Activated naive CD4-positive, alpha-beta T cell treated with anti-CD3 and anti-CD28 coated beads, Interleukin-2, amount 10 ng/mL, durations not matched to agents 7 days and 5 days (primary cell): ENCODE measurements around the gene TBC1D9B.

Experiments
- CTCF ChIA-PET: fragments of 350-600 bp; sonication (Branson Sonifier 250); formaldehyde crosslinking; loops from one replicate; lab custom pipeline; 2021; ENCODE audit warnings: antibody characterized with exemption; lab: Charles Lee
- DNase-seq: peaks from one replicate; pipeline ENCODE4 v3.0.0-alpha.2; 2020
- H3K27ac Mint-ChIP-seq: one replicate; pipeline ENCODE4 v1.8.0; 2021; ENCODE audit warnings: mild to moderate bottlenecking, moderate library complexity, mixed read lengths
- H3K27me3 Mint-ChIP-seq: one replicate; pipeline ENCODE4 v1.8.0; 2021; ENCODE audit warnings: mild to moderate bottlenecking, mixed read lengths
- H3K36me3 Mint-ChIP-seq: one replicate; pipeline ENCODE4 v1.8.0; 2021; ENCODE audit warnings: mixed read lengths
- H3K4me1 Mint-ChIP-seq: one replicate; pipeline ENCODE4 v1.8.0; 2021; ENCODE audit warnings: mixed read lengths
- H3K4me3 Mint-ChIP-seq: one replicate; pipeline ENCODE4 v1.8.0; 2021; ENCODE audit warnings: mild to moderate bottlenecking, moderate library complexity, mixed read lengths
- H3K9me3 Mint-ChIP-seq: one replicate; pipeline ENCODE4 v1.8.0; 2021; ENCODE audit warnings: mixed read lengths

Gene TBC1D9B

DNA sequence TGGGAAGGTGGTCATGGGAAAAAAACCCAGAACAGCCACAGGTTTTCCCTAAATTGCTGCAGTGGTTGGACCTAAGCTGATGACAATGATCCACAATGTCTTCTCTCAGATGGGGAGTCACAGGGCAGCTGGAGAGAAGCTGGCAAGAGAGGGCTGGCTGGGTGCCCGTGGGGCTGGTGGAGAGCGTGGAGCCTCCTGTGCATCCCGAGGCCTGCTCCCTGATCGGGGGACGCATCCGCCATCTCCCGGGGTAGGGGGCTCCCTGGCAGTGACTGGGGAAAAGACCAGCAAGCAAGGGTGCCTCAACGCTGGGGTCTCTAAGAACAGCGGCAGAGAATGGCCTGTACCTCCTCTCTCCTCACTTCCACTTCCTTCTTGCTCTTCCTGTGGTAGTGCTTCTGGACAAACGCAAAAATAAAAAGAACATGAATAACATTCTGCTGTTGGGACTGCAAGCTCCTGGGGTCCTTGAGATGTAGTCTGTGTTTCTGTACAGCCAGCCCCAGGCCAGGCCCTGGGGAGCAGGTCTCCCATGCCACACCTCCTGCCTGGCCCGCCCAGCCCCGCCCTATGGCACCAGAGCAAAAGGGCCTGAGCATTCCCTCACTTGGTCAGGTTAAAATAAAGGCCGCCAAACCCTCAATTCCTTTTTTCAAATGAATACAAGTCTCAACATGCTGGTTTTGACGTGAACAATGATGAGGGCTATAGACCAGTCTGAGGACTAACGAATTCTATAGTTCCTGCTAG lies 42.0 kb downstream of the TBC1D9B start:
- H3K27ac Mint-ChIP-seq = no peak overlapping the region
- peak; percentile 11 for DNase-seq
- H3K4me3 Mint-ChIP-seq = no peak overlapping the region
- no peaks in the 10 kb centered on the region for H3K4me1 Mint-ChIP-seq
- no peaks in the 10 kb centered on the region for H3K9me3 Mint-ChIP-seq
- H3K36me3 Mint-ChIP-seq = peaks cover 18% of the 10 kb centered on the region
- H3K27me3 Mint-ChIP-seq = no peaks in the 10 kb centered on the region
- CTCF ChIA-PET = interaction anchor here (1.1 to 1.6 kb wide), 2 partner anchors 9 to 103 kb away, joined by 3 to 5 read pairs; no protein-coding TSS in a partner anchor

DNA sequence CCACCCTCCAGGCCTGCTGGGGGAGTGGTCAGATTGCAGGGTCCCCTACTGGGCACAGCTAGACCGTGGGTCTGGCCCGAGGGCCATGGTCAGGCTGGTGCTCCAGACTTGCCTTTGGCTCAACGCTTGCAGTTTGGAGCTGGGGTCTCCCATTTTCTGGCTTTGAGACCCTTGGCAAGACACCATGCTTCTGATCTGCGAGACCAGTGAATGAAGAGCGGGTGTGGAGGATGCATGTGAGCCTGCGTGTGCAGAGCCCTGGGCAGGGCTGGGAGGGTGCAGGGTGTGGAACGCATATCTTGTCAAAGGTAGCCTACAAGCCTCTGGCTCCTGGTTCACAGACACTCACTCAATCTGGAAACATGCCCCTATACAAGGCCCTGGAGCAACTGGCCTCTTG lies 43.0 kb downstream of the TBC1D9B start:
- DNase-seq = peak; percentile 14
- H3K4me3 Mint-ChIP-seq = no peak overlapping the region
- no peaks in the 10 kb centered on the region for H3K27me3 Mint-ChIP-seq
- CTCF ChIA-PET = no interaction called here
- no peaks in the 10 kb centered on the region for H3K9me3 Mint-ChIP-seq
- no peak overlapping the region for H3K27ac Mint-ChIP-seq
- peaks cover 17% of the 10 kb centered on the region for H3K36me3 Mint-ChIP-seq
- H3K4me1 Mint-ChIP-seq = no peaks in the 10 kb centered on the region

GRCh38 chr5:179863449-179864085 lies 44.1 kb downstream of the TBC1D9B start:
- CTCF ChIA-PET = no interaction called here
- peak; percentile 2 for DNase-seq
- H3K27ac Mint-ChIP-seq = no peak overlapping the region
- H3K36me3 Mint-ChIP-seq = peaks cover 15% of the 10 kb centered on the region
- no peak overlapping the region for H3K4me3 Mint-ChIP-seq
- H3K9me3 Mint-ChIP-seq = no peaks in the 10 kb centered on the region
- H3K4me1 Mint-ChIP-seq = peaks cover 3% of the 10 kb centered on the region
- H3K27me3 Mint-ChIP-seq = no peaks in the 10 kb centered on the region

GRCh38 chr5:179862891-179863290 lies 44.8 kb downstream of the TBC1D9B start:
- CTCF ChIA-PET = no interaction called here

GRCh38 chr5:179862296-179862695 lies 45.4 kb downstream of the TBC1D9B start:
- CTCF ChIA-PET = no interaction called here
- Mint-ChIP-seq H3K36me3 (peaks cover 15% of the 10 kb centered on the region), H3K4me1 (peaks cover 10% of the 10 kb centered on the region), H3K27ac (no peak overlapping the region), H3K9me3 (no peaks in the 10 kb centered on the region), H3K27me3 (no peaks in the 10 kb centered on the region), H3K4me3 (no peak overlapping the region)
- peak; percentile 8 for DNase-seq

More at GRCh38 chr5:179862891-179863290, 44.8 kb downstream of the TBC1D9B start:
- Mint-ChIP-seq H3K4me3 (no peak overlapping the region), H3K27me3 (no peaks in the 10 kb centered on the region), H3K27ac (peak overlapping the region; percentile 19), H3K9me3 (no peaks in the 10 kb centered on the region), H3K36me3 (peaks cover 15% of the 10 kb centered on the region), H3K4me1 (peaks cover 6% of the 10 kb centered on the region)
- DNase-seq = no peak

DNA sequence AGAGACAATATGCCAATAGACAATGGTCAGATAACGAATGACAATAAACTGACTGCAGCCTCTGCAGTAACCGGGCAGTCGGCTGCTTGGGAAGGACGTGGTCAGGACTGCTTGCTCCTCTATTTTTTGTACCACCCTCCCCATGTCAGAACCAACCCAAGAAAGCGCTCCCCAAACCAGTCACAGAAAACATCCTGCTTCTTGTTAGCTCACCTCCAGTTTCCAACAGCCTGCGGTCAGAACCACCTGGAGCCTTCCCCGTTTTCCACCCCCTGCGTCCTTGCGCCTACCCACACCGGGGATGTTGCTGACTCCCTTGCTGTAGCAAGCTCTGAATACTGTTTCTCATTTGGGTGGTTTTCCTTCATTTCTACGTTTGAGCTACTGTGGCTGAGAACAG lies 47.4 kb downstream of the TBC1D9B start:
- H3K27me3 Mint-ChIP-seq = no peaks in the 10 kb centered on the region
- CTCF ChIA-PET = no interaction called here
- peaks cover 15% of the 10 kb centered on the region for H3K36me3 Mint-ChIP-seq
- peaks cover 11% of the 10 kb centered on the region for H3K4me1 Mint-ChIP-seq
- no peak overlapping the region for H3K27ac Mint-ChIP-seq
- H3K9me3 Mint-ChIP-seq = no peaks in the 10 kb centered on the region
- H3K4me3 Mint-ChIP-seq = peak overlapping the region; percentile 89
- DNase-seq = peak; percentile 3

DNA sequence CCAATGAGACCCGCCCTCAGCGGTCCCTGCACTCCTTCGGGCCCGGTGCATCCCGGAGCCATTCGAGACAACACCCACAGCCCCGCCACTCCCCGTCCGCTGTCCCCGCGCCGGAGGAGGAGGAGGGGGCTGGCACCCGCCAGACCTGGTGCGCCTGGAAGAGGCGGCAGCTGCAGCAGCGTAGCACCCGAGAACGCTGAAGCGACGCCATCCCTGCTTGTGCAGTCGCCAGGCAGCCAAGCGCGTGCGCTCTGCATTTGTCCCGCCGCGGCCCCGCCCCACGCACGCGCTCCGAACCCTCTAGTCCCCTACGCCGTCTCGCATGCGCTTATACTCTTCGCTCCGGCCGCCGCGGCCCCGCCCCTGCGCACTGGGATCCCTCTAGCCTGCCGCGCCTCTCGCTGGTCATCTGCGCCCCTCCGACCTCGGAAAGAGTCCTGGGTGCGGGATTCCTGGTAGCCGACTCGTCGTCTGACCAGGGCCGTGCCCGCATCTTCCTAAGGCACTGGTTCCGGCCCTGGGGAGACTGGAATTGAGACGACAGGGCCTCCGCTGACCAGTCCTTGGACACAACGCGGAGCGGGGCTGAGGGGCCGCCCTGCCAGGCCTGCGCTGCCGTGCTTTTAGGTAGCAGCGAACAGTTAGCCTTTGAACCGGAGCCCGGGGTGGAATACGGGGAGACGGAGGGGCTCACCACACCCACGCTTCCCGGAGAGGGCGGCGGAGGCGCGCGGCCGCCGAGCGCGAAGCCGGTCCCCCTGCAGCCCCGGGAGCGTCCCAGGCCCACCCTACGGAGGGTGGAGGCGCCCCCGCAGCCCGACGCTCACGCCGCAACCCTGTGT lies 48.9 kb downstream of the TBC1D9B start, which contains the start of gene MRNIP:
TSS of gene MRNIP (minus strand) at position 232 of the 842 bp plus-strand sequence. CDS start at position 211, 21 bp downstream.
- peak; percentile 93 for DNase-seq
- Mint-ChIP-seq H3K27me3 (no peaks in the 10 kb centered on the region), H3K4me1 (peaks cover 11% of the 10 kb centered on the region), H3K36me3 (peaks cover 9% of the 10 kb centered on the region), H3K4me3 (peak within 1 kb of the TSS; percentile 89), H3K9me3 (no peaks in the 10 kb centered on the region), H3K27ac (peak within 1 kb of the TSS; percentile 82)
- CTCF ChIA-PET = interaction anchor here (0.6 to 1.0 kb wide), 2 partner anchors 96 to 268 kb away, joined by 3 read pairs; no protein-coding TSS in a partner anchor

GRCh38 chr5:179858241-179858585 lies 49.5 kb downstream of the TBC1D9B start:
- H3K9me3 Mint-ChIP-seq = no peaks in the 10 kb centered on the region
- CTCF ChIA-PET = interaction anchor here (1.0 kb wide), 1 partner anchor 96 kb away, joined by 3 read pairs; no protein-coding TSS in a partner anchor
- H3K27me3 Mint-ChIP-seq = no peaks in the 10 kb centered on the region
- peak; percentile 65 for DNase-seq
- peaks cover 11% of the 10 kb centered on the region for H3K4me1 Mint-ChIP-seq
- H3K27ac Mint-ChIP-seq = peak overlapping the region; percentile 82
- peaks cover 7% of the 10 kb centered on the region for H3K36me3 Mint-ChIP-seq
- H3K4me3 Mint-ChIP-seq = peak overlapping the region; percentile 89

DNA sequence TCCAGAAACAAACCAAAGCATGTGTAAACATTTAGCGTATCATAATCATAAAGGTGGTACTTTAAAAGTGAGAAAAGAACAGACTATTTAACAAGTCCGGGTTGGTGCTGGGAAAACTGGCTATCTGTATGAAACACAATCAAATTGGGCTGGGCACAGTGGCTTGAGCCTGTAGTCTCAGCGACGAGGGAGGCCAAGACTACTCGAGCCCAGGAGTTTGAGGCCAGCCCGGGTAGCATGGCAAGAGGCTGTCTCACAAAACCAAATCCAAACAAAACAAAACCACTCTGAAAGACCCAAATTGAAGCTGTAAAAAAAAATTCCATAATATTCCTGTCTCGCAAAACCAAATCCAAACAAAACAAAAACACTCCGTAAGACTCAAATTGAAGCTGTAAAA lies 53.3 kb downstream of the TBC1D9B start:
- no peak overlapping the region for H3K4me3 Mint-ChIP-seq
- CTCF ChIA-PET = no interaction called here

GRCh38 chr5:179852993-179853547 lies 54.6 kb downstream of the TBC1D9B start:
- Mint-ChIP-seq H3K4me3 (no peak overlapping the region), H3K4me1 (peaks cover 7% of the 10 kb centered on the region), H3K27me3 (no peaks in the 10 kb centered on the region), H3K27ac (no peak overlapping the region), H3K9me3 (no peaks in the 10 kb centered on the region), H3K36me3 (peaks cover 4% of the 10 kb centered on the region)
- CTCF ChIA-PET = no interaction called here
- DNase-seq = no peak

More for the DNA sequence above, 53.3 kb downstream of the TBC1D9B start:
- Mint-ChIP-seq H3K27ac (no peak overlapping the region), H3K4me1 (peaks cover 11% of the 10 kb centered on the region), H3K27me3 (no peaks in the 10 kb centered on the region), H3K36me3 (peaks cover 4% of the 10 kb centered on the region), H3K9me3 (no peaks in the 10 kb centered on the region)
- DNase-seq = no peak

- Mint-ChIP-seq H3K4me1 (peaks cover 7% of the 10 kb centered on the region), H3K27me3 (no peaks in the 10 kb centered on the region), H3K9me3 (peaks cover 3% of the 10 kb centered on the region), H3K27ac (no peak overlapping the region), H3K36me3 (peaks cover 19% of the 10 kb centered on the region), H3K4me3 (no peak overlapping the region)
- CTCF ChIA-PET = no interaction called here
- no peak for DNase-seq
These were observed 66.1 kb downstream of the TBC1D9B start for GRCh38 chr5:179841621-179842020.

DNA sequence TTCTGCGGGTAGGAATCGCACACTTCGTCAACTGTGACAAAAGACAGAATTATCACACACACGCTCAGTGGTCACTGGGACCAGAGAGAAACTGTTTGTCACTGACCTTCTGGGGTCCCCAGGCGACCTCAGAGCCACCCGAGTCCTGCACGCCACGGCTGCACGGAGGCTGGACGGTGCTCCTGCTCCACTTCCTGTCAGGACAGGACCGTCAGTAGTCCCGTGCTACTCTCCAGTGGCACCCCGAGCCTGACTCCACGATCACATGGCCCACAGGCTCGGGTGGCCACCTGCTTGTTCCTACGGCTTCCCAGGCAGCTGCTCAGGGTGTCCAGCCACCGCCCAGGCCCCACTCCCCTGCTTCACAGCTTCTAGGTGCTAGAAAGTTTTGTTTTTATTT lies 66.9 kb downstream of the TBC1D9B start:
- peaks cover 3% of the 10 kb centered on the region for H3K9me3 Mint-ChIP-seq
- no peak overlapping the region for H3K27ac Mint-ChIP-seq
- H3K27me3 Mint-ChIP-seq = no peaks in the 10 kb centered on the region
- no peak overlapping the region for H3K4me3 Mint-ChIP-seq
- no peak for DNase-seq
- H3K36me3 Mint-ChIP-seq = peaks cover 26% of the 10 kb centered on the region
- CTCF ChIA-PET = no interaction called here
- peaks cover 15% of the 10 kb centered on the region for H3K4me1 Mint-ChIP-seq

DNA sequence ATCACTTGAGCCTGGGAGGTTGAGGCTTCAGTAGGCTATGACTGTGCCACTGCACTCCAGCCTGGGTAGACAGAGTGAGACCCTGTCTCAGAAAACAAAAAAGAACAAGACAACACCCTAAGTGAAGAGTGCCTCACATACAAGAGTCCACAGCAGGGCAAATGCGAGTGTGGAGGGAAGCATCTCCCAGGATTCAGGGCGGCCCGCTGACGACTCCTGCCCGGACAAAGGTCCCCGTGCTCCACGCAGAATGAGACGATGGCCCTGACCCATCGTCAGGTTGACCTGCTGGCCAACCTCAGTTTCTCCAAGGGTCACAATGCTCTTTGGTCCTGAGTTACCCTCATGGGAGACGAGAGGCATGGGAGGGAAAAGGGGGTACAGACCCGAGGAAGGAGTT lies 67.4 kb downstream of the TBC1D9B start:
- CTCF ChIA-PET = no interaction called here

More for the DNA sequence above, 67.4 kb downstream of the TBC1D9B start:
- no peak for DNase-seq
- H3K27ac Mint-ChIP-seq = no peak overlapping the region
- H3K4me3 Mint-ChIP-seq = no peak overlapping the region
- peaks cover 16% of the 10 kb centered on the region for H3K4me1 Mint-ChIP-seq
- H3K36me3 Mint-ChIP-seq = peaks cover 29% of the 10 kb centered on the region
- no peaks in the 10 kb centered on the region for H3K27me3 Mint-ChIP-seq
- peaks cover 3% of the 10 kb centered on the region for H3K9me3 Mint-ChIP-seq
